A172 (cell line): ENCODE measurements around the gene ABCD3. TPM values are rescaled to one million over a fixed set of nuclear protein-coding genes. Genes with fewer than 3 reads are reported as not detected.
"Not testable (repeated sequence)": the region's sequence is repeated elsewhere in the genome, so short reads cannot be mapped to it uniquely, and the experiment has no call there.

Experiments used
- DNase-seq: peaks from one replicate; pipeline ENCODE4 v3.0.0-alpha.2; 2015; ENCODE audit warnings: low spot score
- total RNA-seq: library from RNA; depleted of rRNA; stranded (reverse); fragments of >200 nt; shearing (Covaris generic); gene quantifications from 2 replicates; pipeline ENCODE4 v1.2.3, GENCODE V29; 2014; rRNA removed

ABCD3 gene
- total RNA-seq, 1 experiment from 2014 or later: 50.4 TPM

DNA sequence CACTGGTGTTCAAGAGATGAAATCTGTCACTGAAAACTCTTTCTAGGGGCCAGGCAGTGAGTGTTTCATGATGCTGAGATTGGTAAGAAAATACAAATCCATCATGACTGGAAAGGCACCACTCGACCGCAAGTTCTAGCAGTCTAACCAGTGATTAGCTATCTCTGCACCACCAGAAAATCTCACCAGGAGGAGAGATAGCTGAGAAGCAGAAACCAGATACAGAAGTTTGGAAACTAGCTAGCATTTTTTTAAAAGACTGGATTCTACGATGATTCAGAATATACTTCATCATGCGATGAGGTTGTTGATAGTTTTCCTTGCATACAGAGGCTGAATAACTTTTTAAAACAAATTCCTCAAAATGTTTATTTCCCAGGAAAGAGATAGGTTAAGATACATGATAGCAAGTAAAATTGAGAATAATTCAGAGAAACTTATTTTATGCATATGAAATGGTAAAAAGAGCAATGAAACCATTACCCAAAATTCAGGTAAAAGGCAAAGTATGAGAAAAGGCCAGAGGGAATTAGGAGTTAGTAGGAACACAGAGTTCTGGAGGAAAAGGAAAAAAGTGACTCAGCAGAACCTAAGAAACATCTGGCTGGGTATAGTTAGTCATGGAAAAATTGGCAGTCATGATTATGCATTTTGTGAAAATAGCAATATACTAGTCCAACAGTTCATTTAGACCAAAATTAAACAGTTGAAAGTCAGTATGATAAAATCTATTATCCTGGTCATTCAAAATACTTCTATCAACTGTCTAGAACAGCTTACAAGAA, 126.7 kb downstream of the ABCD3 start:
- peak; percentile 46 for DNase-seq

DNA sequence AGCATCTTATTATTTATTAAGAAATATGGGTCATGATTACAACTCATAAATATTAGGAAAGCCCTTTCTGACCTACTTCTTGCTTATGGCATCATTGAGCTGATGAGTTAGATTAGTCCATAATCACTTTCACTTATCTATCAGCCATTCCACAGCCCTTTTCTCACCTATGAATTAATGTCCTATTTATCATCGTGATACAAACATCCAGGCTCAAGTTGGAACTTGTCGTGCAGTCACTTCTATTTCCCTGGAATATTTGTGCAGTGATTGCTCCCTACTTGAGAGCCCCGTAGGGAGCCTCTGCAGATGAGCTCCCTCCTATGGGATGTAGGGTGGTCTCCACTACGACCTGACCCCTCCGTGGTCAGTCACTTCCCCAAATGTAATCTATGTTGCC, 131.5 kb downstream of the ABCD3 start:
- no peak for DNase-seq

DNA sequence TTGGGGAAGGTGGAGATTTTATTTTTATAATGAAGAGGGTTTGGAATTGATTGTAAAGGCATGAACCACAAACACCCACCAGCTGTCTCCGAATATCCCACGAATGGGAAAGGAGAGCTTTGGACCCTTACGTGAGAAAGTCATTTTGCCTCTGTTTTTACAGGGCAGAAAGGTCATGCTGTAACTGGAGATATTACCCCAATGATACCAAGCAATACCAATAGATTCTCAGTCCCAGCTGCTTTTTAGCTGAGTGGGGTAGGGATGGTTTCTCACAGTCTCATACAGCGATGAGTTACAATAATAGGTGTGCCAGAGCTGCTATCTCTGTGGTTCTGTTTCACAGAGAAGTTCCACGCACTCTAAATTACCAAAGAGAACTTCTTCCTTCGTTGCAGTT, 132.2 kb downstream of the ABCD3 start:
- no peak for DNase-seq

DNA sequence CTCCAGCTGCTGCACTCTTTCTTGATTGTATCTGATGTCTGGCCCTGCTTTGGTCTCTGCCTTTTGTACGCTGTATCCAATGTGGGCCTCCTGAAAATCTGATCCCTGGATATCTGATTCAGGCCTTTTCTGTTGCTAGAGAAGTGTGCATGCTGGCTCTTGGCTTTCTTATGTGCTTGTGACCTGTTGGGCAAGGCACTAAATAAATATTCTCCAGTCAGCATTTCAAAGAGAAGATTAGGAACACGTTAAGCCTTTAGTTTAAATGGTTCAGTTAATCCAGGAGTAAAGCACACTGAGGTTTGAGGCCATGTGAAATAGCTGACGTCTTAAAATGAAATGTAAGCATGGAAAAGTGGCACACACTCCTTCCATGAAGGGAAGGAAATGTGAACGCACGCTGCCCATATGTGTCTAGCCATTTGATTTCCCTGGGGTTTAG, 132.6 kb downstream of the ABCD3 start:
- DNase-seq: no peak

DNA sequence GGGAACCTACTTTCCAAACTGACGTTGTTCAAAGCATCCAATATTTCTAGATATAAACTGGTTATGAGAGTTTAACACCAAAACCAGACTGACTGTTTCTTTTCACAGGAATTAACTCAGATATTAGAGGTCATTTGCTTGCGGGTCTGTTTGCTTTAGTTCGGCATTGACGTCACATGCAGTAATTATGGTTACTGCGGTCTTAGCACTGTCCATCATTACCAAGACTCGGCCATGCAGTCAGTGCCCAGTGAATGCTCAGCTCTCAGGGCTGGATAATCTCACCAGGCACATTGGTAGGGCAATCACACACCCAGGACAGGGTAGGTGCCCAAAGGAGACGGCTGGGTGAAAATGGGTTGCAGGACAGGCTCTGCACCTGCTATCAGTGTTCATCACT, 133.3 kb downstream of the ABCD3 start:
- DNase-seq: no peak

DNA sequence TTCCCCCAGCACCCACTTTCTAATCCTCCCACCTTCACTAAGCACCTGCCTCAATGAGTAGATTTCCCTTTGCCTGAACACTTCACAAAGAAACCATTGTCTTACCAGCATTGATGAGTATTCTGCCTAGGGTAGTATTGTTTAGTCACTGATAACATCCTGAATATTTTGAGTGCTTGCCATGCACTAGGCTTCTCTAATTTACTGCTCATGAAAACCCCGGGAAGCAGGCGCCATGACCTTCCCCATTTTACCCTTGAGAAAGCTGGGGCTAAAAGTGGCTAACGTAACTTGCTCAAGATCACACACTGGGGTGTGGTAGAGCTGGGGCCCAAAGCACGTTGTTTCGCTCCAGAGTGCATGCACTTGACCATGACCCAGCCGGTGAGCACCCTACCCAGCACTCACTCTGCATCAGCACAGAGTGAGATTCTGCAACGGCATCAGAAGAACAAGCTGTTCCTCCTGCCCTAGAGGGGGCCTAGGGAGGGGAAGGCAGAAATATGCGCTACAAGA, 133.9 kb downstream of the ABCD3 start:
- no peak for DNase-seq

DNA sequence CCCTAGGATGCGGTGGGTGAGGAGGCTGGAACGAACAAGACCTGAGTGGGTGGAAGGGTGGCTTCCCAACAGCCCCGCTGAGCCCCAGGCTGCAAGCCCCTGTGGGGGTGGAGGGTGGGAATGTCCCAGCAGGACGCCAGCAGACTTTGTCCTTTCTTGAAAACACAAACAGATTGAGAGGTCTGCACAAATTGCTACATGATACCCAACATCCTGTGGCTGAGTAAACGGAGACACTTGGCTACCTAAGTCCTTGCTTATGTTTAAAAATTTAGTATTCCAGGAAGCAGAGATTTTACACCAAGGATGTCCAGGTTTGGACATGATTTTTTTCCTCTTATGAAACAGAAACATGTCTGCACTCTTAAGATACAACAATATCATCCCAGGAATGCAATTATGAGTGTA, 135.1 kb downstream of the ABCD3 start:
- DNase-seq: no peak

DNA sequence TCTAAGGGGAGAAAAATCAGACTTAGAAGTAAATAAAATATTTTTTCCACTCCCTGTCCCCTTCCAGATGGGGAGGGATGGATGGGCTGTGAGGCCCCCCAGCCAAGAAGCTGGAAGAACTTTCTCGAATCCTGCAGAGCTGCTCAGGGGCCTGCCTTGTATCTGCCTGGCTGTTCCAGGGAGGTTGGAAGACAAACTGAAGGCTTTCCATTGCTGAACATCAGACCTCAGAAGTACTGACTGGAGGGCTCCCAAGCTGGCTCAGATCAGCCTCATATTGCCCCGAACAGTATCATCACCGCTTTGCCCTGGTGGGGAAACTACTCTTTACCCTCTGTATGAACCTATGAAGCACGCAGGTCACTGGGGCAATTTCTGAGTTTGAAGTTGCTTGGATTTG, 135.7 kb downstream of the ABCD3 start:
- DNase-seq: no peak

DNA sequence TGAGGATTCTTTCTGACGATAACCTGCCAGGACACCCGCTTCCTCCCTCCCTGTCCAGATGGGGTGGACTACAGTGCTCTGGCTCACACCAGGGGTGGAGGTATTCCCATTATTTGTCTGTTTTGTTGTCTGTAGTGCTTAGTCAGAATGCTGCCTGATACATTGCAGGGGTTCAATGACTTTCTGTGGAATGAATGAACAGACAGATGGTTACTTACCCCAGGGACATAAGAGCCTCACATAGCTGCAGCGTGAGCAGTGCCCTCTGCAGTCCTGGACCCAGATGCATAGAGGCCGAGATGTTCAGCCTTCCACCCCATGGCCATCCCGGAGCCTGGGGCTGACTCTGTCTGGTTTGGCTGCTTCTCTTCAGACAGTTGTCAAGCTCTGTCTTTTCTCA, 136.4 kb downstream of the ABCD3 start:
- DNase-seq: no peak

DNA sequence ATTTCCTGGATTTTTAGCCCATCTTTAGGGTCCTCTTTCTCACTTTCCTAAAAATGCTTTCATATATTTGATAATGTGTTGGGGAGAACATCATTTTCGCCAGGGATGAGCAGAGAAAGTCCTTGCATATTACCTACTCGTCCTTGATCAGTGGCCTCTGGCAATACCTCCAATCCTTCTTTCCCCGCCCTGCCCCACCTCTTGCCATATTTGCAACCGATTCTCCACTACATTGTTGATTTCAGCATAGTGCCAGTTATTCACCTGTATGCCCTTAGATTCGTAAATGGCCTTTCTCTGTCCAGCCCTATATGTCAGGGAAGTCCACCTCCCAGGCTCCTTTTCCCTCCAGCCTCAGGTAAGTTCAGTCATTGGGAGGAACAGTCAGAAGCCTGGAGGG, 136.9 kb downstream of the ABCD3 start:
- DNase-seq: no peak

DNA sequence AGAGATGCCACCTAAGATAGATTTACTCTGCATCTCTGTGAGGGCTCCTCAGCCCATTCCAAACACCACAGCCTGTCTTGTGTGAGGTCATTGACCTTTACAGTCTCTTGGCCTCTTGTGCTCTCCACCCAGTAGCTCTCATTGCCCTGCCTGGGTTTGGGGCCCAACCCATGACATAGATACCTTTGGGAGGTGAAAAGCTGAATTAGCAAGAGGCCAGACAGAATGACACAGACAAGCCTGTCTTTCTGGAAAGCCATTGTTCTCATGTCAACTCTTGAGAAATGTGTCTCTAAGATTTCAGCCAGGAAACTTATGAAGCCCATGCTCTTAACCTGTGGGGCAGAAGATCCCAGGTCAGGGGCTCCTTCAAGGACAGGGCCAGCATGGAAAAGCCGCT, 141.7 kb downstream of the ABCD3 start:
- no peak for DNase-seq

DNA sequence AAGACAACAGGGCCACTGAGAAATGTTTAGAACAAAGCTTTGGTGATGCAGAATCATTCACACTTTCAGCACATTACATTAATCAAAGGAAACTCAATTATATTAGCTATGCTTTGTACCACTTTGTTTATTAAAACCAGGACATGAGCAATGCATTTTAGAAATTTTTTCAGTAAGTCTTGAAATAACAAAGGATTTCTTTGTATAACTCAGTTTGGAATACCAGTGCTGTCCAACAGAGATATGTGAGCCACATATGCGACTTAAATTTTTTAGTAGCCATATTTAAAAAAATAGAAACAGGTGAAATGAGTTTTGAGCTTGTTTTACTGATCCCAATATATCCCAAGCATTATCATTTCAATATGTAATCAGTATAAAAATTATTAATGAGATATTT, 142.1 kb downstream of the ABCD3 start:
- no peak for DNase-seq

DNA sequence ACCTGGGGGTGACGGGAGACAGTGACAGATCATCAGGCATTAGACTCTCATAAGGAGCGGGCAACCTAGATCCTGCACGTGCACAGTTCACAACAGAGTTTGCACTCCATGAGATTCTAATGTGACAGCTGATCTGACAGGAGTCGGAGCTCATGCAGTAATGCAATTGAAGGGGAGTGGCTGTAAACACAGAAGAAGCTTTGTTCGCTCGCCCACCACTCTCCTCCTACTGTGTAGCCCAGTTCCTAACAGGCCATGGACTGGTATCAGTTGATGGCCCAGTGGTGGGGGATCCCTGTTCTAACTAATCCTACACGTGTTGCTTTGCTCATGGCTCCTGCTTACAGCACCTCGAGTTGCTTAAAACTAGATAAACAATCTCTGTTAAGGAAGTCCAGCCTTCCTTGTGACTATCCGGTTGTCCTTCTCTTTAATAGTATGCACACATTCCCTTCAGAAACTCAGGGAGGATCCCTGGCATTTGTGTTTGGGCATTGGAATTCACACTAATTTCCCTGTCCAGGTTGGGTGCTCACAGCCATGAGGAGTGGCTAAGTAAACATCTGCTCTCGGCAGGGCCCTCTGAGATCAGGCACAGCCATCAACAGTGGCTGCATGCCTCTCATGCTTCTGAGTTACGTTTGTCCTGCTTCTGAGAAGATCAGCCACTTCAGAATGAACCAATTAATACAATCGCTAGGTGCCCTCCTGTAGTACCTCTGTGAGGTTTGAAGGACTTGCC, 144.5 kb downstream of the ABCD3 start:
- DNase-seq: no peak

DNA sequence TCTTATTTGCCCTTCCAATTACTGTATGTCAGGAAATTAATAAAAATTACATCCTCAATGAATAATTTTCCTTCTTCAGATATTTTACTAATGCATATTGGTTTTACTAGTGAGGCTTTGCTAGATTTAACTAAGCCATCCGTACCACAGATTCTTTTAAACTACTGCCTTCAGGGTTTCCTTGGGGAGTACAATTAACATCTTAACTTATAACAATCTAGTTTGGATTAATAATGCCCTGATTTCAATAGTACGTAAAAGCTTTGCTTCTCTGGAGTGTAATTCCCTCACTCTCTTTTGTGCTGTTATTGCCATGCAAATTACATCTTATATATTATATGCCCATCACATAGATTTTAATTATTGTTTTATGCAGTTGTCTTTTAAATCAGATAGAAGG, 147.7 kb downstream of the ABCD3 start:
- DNase-seq: no peak

DNA sequence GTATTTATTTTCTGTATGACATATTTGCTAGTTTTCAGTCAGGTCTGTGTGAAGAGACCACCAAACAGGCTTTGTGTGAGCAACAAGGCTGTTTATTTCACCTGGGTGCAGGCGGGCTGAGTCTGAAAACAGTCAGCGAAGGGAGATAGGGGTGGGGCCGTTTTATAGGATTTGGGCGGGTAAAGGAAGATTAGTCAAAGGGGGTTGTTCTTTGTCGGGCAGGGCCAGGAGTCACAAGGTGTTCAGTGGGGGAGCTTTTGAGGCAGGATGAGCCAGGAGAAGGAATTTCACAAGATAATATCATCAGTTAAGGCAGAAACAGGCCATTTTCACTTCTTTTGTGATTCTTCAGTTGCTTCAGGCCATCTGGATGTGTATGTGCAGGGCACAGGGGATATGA, 148.2 kb downstream of the ABCD3 start:
- not testable (repeated sequence) for DNase-seq

DNA sequence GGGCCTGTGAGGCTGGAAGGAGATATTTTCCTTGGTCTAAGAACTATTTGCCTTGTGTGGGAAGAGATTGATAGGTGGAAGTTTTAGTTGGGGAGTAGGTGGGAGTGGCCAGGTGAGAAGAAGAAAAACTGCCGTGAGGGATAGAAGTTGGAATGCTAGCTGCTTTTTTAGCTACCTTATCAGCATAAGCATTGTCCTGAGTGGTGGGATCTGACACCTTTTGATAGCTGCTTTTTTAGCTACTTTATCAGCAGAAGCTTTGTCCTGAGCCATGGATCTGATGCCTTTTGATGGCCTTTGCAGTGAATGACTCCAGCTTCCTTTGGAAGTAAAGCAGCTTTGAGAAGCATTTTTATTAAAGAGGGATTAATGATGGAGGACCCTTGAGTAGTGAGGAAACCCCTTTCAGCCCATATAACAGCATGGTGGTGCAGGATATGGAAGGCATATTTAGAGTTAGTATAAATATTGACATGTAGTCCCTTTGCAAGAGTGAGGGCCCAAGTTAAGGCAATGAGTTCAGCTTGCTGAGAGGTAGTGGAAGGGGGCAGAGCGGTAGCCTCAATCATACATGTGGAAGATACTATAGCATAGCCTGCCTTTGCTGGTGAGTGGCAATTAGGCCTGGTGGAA, 149.9 kb downstream of the ABCD3 start:
- DNase-seq: not testable (repeated sequence)

Other genes starting within 250 kb of the ABCD3 start
- gene ARHGAP29, start 180.8 kb upstream of the ABCD3 start, total RNA-seq: 14.1 and 15.4 TPM in 2 replicates
- 79.2 and 79.3 TPM in 2 replicates for gene F3, start 123.4 kb downstream of the ABCD3 start, total RNA-seq